Measurements from ENCODE around the gene CYP46A1. TPM values are rescaled to one million over a fixed set of nuclear protein-coding genes. Genes with fewer than 3 reads are reported as not detected.

Gene CYP46A1
- total RNA-seq, 1 experiment from 2014 or later: 0.36 TPM

- no peak overlapping the region for H3K4me3 ChIP-seq (ENCODE audit: low read depth in 2 of 2, low read length in 2 of 2)
- ATAC-seq (no peak), DNase-seq (ENCODE audit: low read depth, low spot score) (no peak)
- TF ChIP-seq POLR2AphosphoS5 (IDR thresholded peaks at IDR 0.05; ENCODE audit: low read depth, low read length): no peak
- no peak for TF ChIP-seq CTCF (IDR thresholded peaks at IDR 0.05)
- no peak for TF ChIP-seq TCF7L2 (IDR thresholded peaks at IDR 0.05; ENCODE audit: low read depth, low read length)
- no peak for TF ChIP-seq SIN3A (IDR thresholded peaks at IDR 0.05; ENCODE audit: borderline replicate concordance, insufficient read depth, low read depth, low read length)
- TF ChIP-seq, protein P1, sequence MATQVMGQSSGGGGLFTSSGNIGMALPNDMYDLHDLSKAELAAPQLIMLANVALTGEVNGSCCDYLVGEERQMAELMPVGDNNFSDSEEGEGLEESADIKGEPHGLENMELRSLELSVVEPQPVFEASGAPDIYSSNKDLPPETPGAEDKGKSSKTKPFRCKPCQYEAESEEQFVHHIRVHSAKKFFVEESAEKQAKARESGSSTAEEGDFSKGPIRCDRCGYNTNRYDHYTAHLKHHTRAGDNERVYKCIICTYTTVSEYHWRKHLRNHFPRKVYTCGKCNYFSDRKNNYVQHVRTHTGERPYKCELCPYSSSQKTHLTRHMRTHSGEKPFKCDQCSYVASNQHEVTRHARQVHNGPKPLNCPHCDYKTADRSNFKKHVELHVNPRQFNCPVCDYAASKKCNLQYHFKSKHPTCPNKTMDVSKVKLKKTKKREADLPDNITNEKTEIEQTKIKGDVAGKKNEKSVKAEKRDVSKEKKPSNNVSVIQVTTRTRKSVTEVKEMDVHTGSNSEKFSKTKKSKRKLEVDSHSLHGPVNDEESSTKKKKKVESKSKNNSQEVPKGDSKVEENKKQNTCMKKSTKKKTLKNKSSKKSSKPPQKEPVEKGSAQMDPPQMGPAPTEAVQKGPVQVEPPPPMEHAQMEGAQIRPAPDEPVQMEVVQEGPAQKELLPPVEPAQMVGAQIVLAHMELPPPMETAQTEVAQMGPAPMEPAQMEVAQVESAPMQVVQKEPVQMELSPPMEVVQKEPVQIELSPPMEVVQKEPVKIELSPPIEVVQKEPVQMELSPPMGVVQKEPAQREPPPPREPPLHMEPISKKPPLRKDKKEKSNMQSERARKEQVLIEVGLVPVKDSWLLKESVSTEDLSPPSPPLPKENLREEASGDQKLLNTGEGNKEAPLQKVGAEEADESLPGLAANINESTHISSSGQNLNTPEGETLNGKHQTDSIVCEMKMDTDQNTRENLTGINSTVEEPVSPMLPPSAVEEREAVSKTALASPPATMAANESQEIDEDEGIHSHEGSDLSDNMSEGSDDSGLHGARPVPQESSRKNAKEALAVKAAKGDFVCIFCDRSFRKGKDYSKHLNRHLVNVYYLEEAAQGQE (IDR thresholded peaks at IDR 0.05; ENCODE audit: insufficient read depth in 1 of 2, low read depth in 2 of 2, low read length in 1 of 2): no peak
- in situ Hi-C loops (cut with HindIII; ENCODE audit: low pct_unique_long_range_greater_than_20kb, low sequenced_read_pairs) (no loop called here), intact Hi-C loops (cut with micrococcal nuclease; ENCODE audit: unreplicated experiment) (no loop called here)
- CTCF ChIA-PET: no interaction called here
- no TSS peak for BruUV-seq (replicated peaks)
- H3K9me3 ChIP-seq (ENCODE audit: control insufficient read depth, insufficient read depth, low read depth, low read length): no peaks in the 10 kb centered on the region
- H3K36me3 ChIP-seq (ENCODE audit: control insufficient read depth, insufficient read depth, low read length): no peaks in the 10 kb centered on the region
- H3K4me1 ChIP-seq (ENCODE audit: control insufficient read depth, insufficient read depth, low read length): no peaks in the 10 kb centered on the region
- no peak overlapping the region for H3K27ac ChIP-seq (ENCODE audit: low read length)
- no peaks in the 10 kb centered on the region for H3K27me3 ChIP-seq (ENCODE audit: control insufficient read depth, insufficient read depth, low read length)
- POLR2A ChIA-PET: no interaction called here
These were observed 17.6 kb upstream of the CYP46A1 start for GRCh38 chr14:99666533-99666932.

GRCh38 chr14:99667045-99667444 lies 17.1 kb upstream of the CYP46A1 start:
- POLR2A ChIA-PET: no interaction called here
- no peaks in the 10 kb centered on the region for H3K4me1 ChIP-seq (ENCODE audit: control insufficient read depth, insufficient read depth, low read length)
- DNase-seq (ENCODE audit: low read depth, low spot score) (no peak), ATAC-seq (no peak)
- no peaks in the 10 kb centered on the region for H3K36me3 ChIP-seq (ENCODE audit: control insufficient read depth, insufficient read depth, low read length)
- no peak overlapping the region for H3K27ac ChIP-seq (ENCODE audit: low read length)
- no peak overlapping the region for H3K4me3 ChIP-seq (ENCODE audit: low read depth in 2 of 2, low read length in 2 of 2)
- CTCF ChIA-PET: no interaction called here
- no peaks in the 10 kb centered on the region for H3K27me3 ChIP-seq (ENCODE audit: control insufficient read depth, insufficient read depth, low read length)
- TF ChIP-seq, protein P1 (IDR thresholded peaks at IDR 0.05; ENCODE audit: insufficient read depth in 1 of 2, low read depth in 2 of 2, low read length in 1 of 2): no peak
- no peak for TF ChIP-seq TCF7L2 (IDR thresholded peaks at IDR 0.05; ENCODE audit: low read depth, low read length)
- no TSS peak for BruUV-seq (replicated peaks)
- intact Hi-C loops (cut with micrococcal nuclease; ENCODE audit: unreplicated experiment) (no loop called here), in situ Hi-C loops (cut with HindIII; ENCODE audit: low pct_unique_long_range_greater_than_20kb, low sequenced_read_pairs) (no loop called here)
- H3K9me3 ChIP-seq (ENCODE audit: control insufficient read depth, insufficient read depth, low read depth, low read length): no peaks in the 10 kb centered on the region

Data from Panc1 (cell line).